GM18861 (cell line): Measurements from ENCODE around the gene TNFAIP2.

Experiments used
- ATAC-seq: cut with Tn5 transposase; IDR thresholded peaks from one replicate; pipeline ENCODE4 v1.9.1; 2021; ENCODE audit not compliant: unreplicated experiment

TNFAIP2 gene

DNA sequence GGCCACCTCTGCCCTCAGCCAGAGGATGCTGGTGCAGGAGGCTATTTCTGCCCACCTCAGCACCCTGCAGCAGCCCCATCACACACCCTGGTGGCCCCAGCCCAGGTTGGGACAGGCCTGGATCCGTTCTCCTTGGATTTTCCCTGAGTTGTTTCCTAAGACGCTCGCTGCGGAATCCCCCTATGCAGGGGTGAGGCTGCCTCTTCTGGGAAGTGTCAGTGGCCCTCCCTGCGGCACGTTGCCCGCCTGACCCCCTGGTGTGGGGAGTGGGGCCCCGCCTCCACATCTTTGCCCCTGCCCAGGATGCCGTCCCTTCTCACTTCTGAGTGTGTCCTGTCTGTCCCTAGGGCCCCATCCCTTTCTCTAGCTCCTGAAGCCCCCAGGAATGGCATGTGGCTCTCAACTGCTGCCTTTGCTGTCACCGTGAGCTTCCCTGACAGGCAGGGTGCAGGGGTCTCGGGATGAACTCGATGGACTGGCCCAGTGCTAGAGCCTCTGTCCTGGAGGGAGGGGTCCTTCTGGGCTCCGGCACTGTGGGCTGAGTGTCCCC is 29.3 kb upstream of the TNFAIP2 start:
- no peak for ATAC-seq

DNA sequence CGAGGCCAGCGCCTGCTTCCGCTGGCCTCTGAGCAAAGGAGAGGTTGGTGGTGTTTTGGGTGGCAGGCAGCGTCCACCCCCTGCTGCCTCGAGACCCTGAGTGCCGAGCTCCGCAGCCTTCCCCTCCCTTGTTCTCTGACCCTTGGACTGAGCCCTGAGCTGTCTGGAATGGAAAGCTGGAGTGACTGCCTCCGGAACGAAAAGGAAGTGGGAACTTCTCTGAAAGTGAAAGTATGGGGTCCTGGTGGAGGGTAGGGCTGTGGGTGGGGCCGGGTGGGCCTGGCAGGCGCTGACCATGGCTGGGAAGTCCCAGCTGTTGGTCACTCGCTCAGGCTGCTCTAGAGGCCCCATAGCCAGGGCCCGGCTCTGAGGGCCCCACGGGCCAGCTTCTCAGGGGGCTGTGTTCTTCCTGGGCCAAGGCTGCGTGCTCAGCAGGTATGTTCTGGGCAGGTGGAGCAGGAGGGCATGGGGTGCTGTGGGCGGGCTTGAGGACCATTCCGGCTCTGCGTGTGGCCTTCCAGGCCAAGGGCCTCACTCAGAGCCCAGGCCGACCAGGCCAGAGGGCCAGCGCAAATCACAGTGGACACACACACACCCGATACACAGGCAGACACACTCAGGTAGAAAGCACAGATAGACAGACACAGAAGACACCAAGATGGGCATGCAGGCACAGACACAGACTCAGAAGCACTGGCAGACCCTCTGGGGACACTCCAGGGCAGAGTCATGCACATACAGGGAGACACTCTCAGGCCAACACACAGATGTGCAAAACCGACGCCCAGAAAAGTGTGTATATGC is 28.7 kb upstream of the TNFAIP2 start, which contains the start of gene EXOC3L4:
Gene EXOC3L4 (plus strand): TSS at position 320 of the 804 bp plus-strand sequence. CDS start 5,495 bp downstream, outside the sequence.
- ATAC-seq: no peak

DNA sequence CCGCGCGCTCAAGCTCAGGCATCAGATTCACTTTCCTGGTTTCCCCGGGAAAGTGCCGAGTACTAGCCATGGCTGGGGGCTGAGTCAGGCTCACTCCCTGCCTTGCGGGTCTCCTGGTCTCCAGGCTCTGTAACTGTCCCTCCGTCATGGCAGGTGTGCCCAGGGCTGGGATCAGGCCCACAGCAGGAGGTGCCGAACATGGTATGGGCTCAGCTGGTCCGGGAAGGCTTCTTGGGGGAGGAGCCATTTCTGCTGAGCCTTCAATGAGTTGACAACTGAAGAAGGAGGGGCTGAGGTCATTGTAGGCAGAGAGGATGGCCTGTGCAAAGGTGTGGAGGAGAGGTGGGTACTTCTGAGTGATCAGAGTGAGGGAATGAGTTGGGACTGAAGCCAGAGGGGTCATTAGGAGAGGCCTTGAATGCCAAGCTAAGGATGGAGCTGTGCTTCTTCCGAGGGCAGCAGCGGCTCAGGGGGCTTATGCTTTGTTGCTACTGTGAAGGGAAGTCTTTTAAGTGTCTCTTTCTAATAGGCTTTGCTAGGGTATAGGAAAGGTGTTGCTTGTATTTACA is 28.0 kb upstream of the TNFAIP2 start:
- no peak for ATAC-seq

DNA sequence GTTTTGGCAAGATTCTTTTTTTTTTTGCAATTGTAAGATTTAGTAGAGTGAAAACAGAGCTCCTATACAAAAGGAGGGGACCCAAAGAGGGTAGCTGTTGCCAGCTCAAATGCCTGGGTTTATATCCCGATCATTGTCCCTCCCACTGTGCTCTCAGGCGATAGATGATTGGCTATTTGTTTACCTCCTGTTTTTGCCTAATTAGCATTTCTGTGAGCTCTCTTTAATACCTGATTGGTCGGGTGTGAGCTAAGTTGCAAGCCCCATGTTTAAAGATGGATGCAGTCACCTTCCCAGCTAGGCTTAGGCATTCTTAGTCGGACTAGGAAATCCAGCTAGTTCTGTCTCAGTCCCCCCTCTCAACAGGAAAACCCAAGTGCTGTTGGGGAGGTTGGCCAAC is 26.9 kb upstream of the TNFAIP2 start:
- ATAC-seq: no peak

DNA sequence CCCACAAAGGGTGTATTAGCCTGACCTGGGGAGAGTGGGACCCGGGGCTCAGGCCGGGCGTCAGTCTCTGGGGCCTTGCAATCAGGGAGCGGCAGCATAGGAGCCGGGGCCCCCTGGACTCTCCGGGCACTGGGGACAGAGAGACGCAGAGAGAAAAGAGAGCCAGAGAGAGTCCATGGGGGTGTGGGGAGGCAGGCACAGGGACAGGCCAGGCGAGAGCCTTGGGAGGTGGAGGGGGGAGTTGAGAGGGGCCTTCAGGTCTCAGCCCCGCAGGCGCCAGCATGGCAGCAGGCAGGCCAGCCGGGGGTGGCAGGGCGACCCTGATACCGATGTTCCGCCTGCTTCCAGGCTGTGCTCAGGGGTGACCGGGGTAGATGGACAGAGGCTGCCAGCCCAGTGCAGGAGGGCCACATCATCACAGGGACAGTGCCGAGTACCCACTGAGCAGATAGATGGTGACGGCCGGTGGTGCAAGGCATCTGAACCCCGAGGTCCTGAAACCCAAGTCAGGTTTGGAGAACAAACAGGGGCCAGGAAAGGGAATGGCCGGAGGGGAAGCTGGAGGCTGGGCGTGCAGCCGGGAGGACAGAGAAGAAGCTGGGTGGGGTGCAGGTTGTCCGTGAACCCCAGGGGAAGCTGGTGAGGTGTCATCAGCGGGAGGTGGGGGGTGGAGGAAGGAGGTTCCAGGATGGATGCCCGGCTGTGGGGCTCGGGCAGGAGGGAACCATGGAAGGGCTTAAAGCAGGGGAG is 25.8 kb upstream of the TNFAIP2 start:
- no peak for ATAC-seq

DNA sequence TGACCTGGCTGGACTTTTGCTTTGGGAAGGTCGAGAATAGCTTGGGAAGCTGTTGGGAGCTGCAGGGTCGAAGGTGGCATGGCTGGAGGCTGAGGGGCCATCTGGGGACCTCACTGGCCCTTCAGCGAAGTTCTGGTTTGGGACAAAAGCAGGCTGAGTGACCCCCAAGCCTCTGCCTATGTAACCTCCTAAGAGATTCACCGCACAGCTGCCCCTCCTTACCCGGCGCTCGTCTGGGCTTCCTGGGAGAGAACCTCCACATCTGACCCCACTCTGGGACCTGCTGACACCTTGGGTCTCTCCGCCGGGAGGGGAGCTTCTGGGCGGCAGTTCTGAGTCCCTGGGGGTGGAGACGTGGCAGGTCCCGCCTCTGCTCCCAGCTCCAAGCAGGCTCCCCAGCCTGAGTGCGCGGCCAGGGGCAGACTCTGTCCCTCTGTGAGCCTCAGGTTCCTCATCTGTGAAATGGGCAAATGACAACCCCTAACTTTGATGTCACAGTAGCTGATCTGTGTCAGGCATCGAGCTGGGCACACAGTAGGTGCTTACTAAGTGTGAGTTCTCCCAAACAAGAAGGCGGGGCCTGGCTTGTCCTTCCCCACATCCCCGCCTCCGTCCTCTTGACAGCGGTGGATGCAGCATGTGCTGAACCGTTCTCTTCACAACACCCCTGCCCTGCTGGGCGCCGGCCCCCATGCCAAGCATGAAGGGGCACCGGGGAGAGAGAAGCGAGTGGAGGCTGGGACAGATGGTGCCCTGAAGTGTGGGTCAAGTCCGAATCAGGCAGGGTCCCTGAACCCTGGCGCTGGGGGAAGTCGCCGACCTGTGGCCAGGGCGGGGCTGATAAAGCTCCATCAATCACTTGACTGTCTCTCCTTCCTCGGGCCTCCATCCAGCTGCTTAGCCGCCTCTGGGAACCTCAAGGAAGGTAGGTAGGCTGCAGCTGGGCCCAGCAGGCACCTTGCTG is 25.0 kb upstream of the TNFAIP2 start:
- no peak for ATAC-seq

DNA sequence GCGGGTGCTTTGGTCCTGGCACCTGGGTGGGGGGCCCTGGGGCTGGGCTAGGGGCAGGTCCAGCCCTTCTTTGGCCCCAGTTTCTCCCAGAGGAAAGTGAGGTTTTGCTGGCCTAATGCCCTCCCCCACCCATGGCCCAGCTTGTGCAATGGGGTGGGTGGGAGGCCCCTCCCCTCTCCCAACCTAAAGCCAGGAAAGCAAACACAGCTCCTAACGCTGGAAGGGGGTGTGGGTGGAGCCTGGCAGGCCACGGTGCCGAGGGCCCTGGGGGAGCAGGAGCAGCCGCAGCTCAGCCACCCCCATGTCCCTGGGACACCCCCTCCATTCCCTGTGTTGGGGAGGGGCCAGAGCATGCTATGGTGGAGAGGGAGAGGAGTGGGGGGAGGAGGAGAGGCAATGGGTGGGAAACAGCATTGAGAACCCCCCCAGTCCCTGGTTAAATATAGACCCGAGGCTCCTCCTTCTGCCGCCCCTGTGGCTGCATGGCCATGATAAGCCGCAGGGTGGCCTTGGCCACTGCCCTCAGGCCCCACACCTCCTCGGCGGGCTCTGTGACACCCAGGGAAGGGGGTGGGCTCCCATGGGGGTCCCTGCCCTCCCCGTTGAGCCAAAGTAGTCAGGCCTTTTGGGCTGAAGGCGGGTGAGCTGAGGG is 24.1 kb upstream of the TNFAIP2 start:
- ATAC-seq: no peak

DNA sequence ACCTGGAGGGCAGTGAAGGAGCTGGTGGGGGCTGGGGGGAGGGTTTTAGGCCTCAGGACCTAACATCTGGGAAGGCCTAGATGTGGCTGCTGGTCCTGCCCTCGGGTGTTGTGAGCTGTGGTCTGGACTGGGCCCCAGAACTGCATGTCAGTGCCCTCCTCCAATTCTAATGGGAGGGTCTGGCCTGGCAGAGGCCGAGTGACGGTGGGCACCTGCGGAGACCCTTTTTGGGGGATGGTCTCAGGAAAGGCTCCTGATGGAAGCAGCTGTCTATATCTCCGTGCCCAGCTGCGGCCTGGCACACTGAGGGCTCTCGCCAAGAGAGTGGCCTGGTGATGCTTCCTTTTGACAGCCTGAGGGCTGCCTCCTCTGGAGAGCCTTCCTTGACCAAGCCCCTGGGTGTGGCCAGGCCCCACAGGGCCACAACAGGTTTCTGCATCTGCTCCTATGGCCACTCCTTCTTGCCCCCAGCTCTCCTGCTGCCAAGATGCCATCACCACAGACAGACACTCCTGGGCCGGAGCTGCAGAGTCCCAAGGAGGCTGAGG is 23.5 kb upstream of the TNFAIP2 start:
- no peak for ATAC-seq

DNA sequence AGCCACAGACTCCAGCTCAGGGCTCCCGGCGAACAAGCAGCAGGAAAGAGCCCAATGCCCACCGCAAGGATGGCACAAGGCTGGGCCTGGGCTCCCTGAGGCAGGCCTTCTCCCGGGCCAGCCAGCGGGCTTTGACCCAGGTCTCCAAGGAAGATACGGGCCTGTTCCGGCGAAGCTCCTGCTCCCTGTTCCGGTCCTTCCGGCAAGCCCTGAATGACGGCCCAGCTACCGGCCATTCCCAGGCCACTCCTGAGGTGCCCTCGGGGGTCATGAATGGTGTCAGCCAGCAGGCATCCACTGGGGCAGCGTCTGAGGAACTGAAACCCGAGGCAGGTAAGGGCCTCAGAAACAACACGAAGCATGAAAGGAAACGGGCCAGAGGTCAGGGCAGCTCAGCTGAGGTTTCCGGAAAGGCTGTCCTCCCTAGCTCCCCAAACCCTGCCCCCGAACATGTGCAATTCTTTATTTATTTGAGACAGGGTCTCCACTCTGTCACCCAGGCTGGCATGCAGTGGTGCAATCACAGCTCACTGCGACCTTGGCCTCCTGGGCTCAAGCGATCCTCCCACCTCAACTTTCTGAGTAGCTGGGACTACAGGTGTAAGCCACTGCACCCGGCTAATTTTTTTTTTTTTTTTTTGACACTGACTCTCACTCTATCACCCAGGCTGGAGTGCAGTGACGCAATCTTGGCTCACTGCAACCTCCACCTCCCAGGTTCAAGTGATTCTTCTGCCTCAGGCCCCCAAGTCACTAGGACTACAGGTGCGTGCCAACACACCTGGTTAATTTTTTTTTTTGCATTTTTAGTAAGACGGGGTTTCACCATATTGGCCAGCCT is 22.8 kb upstream of the TNFAIP2 start:
- ATAC-seq: no peak

DNA sequence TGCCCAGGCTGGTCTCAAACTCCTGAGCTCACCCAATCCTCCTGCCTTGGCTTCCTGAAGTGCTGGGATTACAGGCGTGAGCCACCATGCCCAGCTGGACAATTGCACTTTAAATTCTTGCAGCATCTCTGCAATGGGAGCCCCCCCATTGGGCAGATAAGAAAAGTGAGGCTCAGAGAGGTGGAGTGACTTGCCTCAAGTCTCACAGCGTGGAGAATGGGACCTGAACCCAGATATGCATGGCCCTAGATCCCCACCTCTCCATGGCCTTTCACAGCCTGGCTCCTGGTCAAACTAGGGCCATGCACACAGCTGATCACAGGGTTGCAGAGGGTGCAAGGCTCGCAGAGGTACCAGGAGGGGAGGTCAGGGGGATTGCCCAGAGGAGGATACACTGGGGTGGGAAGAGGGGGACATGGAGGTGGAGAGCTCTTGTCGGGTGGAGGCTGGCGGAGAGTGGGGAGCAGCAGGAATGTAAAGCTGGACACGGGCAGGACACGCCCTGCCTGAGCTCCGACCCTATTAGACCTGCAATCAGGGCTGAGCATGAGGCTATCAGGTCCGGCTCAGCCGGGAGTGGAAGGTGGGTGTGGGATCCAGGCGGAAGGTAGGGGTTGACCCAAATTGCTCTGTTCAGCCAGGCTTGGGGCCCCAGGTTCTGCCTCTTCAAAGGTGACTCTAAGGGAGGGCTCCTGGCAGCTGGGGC is 21.9 kb upstream of the TNFAIP2 start:
- no peak for ATAC-seq

DNA sequence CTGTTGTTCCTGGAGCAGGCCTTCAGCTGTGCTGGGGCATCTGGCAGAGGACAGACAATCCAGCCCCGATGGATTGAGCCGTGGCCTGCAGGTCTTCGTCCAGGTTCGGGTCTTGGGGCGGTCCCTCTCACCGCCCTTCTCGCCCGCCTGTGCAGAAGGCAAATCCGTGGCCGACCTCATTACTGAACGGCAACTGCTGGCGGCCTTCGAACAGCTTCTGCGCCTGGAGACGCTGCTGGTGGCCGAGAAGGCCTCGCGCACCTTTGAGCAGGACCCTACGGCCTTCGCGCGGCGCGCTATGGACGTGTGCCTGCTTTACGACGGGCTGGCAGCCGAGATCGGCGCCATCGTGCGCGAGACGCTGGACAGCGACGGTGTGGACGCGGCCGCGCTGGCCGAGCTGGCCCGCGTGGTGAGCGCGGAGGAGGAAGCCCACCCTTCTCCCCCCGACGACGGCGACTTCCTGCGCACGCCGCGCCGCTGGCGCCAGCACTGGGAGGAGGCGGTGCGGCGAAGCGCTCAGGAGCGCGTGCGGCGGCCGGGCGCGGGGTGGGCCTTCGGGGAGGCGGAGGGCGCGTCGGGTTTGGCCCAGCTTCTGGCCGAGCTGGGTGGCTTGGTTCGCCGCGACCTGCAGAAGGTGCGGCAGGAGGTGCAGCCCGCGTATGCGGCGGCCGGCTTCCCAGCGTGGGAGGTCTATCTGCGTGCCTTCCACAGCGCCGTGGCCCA is 21.1 kb upstream of the TNFAIP2 start:
- no peak for ATAC-seq

DNA sequence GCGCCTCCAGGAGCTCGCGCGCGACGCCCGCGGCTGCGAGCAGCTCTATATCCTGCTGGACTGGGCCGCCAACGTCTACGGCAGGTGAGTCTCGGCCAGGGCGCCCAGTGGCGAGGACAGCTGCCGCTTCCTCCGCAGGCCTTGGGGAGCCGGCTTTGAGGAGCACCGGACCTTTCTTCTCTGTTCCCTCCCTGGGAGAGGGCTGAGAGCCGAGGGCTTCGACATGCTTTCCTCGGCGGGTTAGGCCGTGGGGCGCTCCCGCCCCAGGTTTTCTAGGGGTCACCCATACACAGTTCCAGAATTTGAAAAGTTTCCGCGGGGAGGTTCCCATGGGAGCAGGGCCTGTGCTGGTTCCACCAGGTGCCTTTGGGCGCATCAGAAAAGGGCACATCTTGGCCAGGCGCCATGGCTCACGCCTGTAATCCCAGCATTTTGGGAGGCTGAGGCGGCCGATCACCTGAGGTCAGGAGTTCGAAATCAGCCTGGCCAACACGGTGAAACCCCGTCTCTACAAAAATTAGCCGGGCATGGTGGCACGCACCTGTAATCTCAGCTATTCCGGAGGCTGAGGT is 20.5 kb upstream of the TNFAIP2 start:
- no peak for ATAC-seq

DNA sequence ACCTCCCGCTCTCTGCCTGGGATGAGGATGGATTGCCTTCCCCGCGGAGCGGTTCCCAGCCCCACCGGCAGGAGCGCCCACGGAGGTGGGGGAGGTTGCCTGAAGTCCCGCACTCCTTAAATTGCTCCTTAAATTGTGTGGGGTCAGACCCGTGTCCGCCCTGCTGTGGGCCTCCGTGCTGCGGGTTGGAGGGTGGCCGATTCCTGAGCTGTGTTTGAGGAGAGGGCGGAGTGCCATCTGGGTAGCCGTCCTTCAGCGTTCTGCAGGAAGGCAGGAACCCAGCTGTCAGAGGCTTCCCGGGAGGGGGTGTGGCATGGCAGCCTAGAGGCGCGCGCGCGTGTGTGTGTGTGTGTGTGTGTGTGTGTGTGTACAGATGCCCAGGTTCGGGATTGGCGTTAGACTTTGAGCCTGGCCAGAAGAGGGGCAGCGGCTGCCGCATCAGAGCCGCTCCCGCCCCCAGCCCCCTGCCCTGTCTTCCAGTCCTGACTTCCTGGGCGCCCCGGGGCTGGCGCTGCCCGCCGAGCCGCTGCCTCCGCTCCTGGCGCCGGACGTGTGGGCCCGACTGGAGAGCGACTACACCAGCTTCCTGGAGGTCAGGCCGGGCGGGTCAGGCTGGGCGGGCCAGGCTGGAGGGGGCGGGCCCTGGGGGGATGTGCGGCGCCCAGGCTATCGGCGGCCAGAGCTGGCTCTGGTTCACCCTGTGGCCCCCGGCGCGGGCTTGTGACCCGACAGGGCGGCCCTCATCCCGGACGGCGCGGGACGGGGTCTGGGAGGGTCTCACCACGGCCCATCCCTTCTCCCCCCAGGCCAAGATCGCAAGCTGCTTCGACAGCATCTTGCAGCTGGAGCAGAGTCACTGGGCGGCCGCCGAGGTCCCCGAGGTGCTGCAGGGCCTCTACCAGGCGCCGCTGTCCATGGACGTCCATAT is 19.5 kb upstream of the TNFAIP2 start:
- ATAC-seq: no peak

DNA sequence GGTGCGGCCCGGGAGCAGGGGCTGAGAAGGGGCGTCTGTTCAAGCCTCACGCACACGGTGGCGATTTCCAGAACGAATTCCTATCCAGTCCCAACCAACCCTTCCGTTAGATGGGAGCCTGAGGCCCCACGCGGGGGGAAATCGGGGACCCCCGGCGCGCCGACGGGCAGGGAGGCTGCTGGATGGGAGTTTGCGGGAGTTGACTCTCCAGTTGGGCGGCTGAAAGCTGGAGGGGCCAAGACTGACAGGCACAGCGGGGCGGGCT is 18.9 kb upstream of the TNFAIP2 start:
- ATAC-seq: no peak

DNA sequence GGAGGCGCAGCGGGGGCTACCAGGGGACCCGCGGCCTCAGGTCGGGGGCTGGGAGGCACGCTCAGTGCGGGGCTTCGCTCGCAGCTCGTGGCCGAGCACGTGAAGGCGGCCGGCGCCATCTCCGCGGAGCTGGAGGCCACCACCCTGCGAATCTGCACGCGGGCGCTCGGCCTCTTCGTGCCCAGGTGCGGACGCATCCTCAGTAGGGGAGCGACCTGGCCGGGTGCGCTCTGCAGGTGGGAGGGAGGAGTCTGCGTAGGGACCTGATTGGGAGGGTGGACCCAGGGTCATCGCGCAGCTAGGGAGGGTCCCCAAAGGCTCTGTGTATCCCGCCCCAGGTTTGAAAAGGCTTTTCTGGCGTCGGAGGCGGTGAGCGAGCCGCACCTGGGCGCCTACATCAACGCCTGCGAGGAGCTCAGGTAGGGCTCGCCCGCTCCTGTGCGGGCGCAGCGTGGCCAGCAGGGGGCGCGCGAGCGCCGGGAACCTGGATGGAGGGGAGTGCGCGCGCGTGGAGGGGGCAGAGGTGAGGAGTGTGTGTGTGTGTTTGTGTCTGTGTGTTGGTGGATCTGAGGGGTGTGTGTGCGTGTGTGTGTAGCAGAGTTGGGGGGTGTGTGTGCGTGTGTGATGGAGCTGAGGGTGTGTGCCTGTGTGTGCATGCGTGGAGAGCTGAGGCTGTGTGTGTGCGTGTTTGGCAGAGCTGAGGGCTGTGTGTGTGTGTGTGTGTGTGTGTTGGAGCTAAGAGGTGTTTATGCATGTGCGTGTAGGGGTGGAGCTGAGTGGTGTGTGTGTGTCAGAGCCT is 18.4 kb upstream of the TNFAIP2 start:
- no peak for ATAC-seq
